NOMO-1 treated with DMSO at 0.1 percent for 48 hours (cell line): Measurements from ENCODE around the gene SLC41A3.
"Not testable (repeated sequence)": the region's sequence is repeated elsewhere in the genome, so short reads cannot be mapped to it uniquely, and the experiment has no call there.

ENCODE experiments used
- DNase-seq: peaks from one replicate; lab custom pipeline; 2025; ENCODE audit not compliant: unreplicated experiment; lab: John Stamatoyannopoulos, UW

Gene SLC41A3

GRCh38 chr3:126084768-126085180 lies 850 bp upstream of the SLC41A3 start:
- DNase-seq = no peak

- peak; percentile 36 for DNase-seq
These were observed 412 bp downstream of the SLC41A3 start for GRCh38 chr3:126083511-126083912.

GRCh38 chr3:126083138-126083445 lies 832 bp downstream of the SLC41A3 start:
- DNase-seq = no peak

DNA sequence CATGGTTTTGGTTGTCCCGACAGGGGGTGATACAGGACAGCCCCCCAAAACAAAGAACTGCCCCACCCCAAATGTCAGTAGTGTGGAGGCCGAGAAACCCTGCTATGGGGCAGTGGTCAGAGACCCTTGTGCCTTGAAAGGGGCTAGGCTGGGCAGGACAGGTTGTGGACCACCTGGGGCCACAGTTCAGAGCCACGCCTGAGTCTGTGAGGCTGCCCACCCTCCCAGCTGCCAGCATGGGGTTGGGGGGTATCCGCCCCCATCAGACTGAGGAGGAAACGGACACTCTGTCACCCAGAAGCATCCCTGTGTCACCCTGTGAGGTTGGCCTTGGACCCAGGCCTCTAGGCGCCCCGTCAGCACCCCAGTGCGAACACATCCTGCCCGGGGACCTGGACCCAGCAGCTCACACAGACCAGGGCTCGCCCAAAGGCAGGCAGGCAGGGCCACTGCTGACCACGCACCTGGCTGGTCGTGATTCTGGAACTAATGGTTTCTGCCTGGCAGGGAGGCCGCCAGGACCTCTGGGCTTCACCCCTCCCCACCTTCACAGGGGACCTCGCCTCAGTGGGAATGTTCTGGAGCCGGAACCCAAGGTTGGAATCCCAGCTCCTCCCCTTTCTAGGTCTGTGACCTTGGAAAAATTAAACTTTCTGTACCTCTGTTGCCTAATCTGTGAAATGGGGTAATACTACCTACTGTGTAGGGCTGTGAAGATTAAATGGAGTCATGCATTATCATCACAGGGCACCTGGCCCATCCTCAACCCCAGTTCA lies 1.4 kb downstream of the SLC41A3 start:
- no peak for DNase-seq

DNA sequence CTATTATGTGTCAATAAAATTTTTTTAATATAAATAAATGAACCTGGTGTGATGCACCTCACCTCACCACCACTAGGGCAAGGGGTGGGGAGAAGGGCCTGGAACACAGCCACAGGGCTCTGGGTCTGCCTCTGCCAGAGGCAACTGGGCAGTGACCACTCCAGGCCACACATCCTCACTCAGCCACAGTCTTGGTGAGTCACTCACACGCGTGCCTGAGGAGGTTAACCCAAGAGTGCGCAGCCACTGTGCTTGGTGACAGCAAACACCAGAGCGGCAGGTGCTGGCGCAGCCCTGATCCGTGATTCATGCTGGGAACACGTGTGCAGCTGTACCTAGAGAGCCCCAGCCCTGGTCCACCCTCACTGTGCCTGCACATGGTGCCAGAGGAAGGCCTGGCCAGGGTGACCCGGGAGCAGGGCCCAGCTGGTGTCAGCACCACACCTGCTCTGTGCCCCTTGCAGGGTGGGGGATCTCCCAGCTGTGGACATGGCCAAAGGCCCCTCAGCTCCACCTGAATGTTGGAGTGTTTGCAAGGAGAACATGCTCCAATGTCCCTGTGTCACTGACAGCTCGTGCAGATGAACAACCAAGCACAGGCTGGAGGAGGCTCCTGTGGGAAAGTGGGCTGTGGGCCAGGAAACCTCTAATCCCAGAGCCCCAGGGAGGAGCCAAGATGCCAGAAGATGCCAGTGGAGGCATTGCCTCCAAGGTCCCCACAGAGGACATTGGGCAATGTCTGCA lies 2.1 kb downstream of the SLC41A3 start:
- DNase-seq = no peak

DNA sequence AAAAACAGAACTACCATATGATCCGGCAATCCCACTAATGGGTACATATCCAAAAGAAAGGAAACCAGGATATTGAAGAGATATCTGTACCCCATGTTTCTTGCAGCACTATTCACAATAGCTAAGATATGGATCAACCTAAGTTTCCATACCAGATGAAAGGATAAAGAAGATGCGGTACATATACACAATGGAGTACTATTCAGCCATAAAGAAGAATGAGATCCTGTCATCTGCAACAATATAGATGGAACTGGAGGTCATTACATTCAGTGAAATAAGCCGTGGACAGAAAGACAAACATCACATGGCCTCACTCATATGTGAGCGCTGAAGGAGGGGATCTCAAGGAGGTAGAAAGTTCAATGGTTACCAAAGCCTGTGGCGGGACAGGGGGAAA lies 3.0 kb downstream of the SLC41A3 start:
- no peak for DNase-seq

GRCh38 chr3:126078866-126079265 lies 5.1 kb downstream of the SLC41A3 start:
- DNase-seq = no peak

DNA sequence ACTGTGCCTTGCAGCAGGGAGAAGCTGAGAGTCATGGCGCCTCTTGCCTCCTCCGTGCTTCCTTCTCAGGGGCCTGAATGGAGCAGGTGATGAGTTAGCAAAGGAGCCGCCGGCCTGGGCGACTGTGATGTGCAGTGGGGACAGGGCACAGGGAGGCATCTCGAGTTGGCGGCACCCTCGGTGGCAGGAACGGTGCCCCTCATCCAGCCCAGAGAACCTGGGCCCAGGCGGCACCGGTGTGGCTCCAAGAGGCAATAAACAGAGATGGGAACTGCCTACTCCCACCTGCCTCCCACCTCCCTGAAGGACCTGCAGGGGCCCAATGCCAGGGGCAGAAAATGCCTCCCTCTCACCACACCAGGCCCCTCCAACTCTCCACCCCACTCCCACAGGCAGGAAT lies 6.2 kb downstream of the SLC41A3 start:
- no peak for DNase-seq

GRCh38 chr3:126076140-126076539 lies 7.8 kb downstream of the SLC41A3 start:
- DNase-seq = no peak

GRCh38 chr3:126070146-126070545 lies 13.8 kb downstream of the SLC41A3 start:
- DNase-seq = no peak

- no peak for DNase-seq
These were observed 16.0 kb downstream of the SLC41A3 start for GRCh38 chr3:126067959-126068358.

DNA sequence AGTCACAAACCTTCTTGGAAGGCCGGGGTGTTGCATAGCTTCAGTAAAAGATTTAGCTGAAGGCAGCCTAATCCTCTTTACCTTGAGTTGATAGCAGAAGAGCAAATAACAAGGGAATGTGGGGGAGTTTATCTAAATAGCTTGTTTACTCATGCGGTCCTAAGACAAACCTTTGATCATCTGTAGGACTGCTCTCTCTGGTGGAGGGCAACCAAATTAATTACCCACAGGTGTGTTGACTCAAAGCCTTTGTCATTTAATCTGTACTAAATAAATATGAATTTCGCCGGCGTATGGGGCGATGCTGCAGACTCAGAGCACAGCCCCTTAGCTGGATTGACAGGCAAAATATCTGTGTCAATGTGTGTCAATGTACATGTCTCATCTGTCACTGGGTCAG lies 17.2 kb downstream of the SLC41A3 start:
- not testable (repeated sequence) for DNase-seq

DNA sequence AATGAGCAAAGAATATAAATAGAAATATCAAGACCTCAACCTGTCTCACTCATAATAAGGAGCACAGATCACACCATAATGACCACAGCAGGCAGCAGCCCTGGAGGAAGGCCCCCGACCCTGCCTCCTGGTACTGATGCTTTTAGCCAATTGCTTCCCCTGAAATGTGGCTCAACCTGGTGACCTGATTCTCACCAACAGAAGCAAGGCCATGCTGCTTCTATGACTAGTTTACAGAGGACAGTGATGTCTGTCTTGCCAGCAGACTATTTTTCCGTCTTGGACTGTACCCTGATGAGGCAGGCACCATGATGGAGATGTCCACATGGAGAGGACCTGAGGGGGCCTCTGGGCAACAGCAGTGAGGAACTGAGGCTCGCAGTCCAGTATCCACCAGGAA lies 18.0 kb downstream of the SLC41A3 start:
- DNase-seq = no peak

DNA sequence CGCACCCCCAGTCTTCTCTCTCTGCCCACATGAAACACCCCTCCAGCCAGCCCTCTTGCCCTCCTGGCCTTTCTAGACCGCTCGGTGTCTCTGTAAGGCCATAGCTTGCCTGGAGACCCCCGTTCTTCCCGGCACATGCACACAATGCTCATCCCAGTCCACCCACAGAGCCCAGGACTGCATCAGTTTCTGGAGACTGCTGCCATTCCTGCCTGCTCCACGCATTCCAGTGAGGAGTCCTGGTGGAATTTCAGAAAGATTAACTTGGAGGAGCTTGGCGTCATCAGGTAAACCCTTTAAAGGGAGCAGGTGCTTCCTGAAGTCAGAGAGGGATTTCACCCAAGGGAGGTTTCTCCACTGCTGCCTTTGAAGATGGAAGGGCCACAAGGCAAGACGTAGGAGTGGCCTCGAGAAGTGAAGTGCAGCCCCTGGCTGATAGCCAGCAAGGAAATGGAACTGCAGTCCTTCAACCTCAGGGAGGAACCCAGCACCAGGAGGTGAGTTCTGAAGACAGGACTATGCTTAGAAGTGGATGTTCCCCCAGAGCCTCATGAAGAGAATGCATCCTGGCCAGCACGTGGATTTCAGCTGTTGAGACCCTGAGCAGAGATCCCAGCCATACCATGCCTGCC lies 19.2 kb downstream of the SLC41A3 start:
- no peak for DNase-seq

- no peak for DNase-seq
These were observed 20.5 kb downstream of the SLC41A3 start for GRCh38 chr3:126063358-126063965.

DNA sequence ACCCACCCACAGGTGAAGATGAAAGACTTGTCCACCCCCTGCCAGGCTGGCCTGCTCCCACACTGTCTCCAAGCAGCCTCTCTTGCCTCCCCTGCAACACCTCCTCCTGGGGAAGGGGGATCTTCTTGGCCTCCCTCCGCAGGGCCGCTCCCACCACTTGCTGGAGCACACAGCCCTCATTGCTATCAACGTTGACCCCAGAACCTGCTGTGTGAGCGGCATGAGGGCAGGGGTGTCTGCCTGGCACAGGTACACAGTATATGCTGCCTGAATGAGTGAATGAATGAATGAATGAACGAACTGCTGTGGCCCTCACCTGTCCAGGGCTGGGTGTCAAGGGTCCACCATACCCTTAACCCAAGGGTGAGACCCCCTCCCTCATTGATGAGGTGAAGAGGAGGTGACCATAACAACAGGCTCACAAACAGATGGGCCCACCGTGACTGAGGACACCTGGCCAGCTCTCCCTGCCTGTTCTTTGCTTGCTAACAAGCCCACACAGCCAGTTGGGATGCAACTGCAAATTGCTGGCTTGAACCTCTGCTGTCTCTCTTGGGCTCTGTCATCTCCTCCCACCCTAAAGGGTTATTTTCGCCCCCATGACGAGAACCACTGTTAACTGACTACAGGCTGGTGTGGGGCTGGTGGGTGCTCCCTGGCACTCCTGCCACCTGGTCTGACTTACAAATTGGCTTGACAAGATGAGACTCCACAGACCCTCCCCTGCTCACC lies 22.5 kb downstream of the SLC41A3 start:
- no peak for DNase-seq

GRCh38 chr3:126060613-126061145 lies 23.2 kb downstream of the SLC41A3 start:
- DNase-seq = no peak

- DNase-seq = no peak
These were observed 25.3 kb downstream of the SLC41A3 start for GRCh38 chr3:126058666-126059065.

DNA sequence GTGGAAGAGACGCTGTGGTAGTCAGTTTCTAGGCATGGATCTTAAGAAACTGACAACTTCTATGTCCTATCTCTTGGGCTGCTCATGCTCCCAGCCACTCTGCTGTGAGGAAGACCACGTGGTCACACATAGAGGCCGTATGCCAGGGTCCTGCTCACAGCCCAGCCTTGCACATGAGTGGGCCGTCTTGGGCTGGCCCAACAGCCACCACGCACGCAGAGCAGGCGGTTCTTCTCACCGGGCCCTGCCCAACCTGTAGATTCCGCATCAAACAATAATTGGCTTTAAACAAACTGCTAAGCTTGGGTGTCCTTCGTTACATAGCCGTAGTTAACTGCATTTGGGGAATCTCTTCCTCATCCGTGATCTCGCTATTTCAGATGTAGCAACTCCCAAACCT lies 26.0 kb downstream of the SLC41A3 start:
- no peak for DNase-seq

DNA sequence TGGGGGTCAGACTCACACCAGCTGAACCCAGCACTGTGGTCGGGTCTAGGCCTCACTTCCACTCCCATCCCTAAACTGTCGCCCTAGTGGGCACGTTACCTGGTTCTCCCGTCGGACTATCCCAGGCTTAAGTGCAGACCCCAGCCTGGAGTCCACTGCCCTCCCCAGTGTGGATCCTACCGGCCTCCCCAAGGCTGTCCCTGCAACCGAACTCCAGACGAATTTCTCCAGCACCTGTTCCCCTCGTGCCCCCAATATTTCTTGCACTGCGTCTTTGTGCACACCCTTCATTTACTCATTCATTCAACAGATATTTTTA lies 26.5 kb downstream of the SLC41A3 start:
- DNase-seq = no peak
